ENCODE measurements around the gene DLG2. TPM values are rescaled to one million over a fixed set of nuclear protein-coding genes. Genes with fewer than 3 reads are reported as not detected.
"Not testable (repeated sequence)": the region's sequence is repeated elsewhere in the genome, so short reads cannot be mapped to it uniquely, and the experiment has no call there.

Gene DLG2
- total RNA-seq, 1 donor from 2014 or later: 2.8 TPM

- no peak for DNase-seq (ENCODE audit: low spot score)
These were observed 771.5 kb downstream of the DLG2 start for GRCh38 chr11:84855508-84856245.

GRCh38 chr11:84854498-84854880 lies 772.7 kb downstream of the DLG2 start:
- DNase-seq (ENCODE audit: low spot score): no peak

- DNase-seq (ENCODE audit: low spot score): no peak
These were observed 773.2 kb downstream of the DLG2 start for GRCh38 chr11:84853841-84854497.

GRCh38 chr11:84847842-84848241 lies 779.3 kb downstream of the DLG2 start:
- DNase-seq (ENCODE audit: low spot score): no peak

- DNase-seq (ENCODE audit: low spot score): not testable (repeated sequence)
These were observed 786.9 kb downstream of the DLG2 start for GRCh38 chr11:84840201-84840600.

DNA sequence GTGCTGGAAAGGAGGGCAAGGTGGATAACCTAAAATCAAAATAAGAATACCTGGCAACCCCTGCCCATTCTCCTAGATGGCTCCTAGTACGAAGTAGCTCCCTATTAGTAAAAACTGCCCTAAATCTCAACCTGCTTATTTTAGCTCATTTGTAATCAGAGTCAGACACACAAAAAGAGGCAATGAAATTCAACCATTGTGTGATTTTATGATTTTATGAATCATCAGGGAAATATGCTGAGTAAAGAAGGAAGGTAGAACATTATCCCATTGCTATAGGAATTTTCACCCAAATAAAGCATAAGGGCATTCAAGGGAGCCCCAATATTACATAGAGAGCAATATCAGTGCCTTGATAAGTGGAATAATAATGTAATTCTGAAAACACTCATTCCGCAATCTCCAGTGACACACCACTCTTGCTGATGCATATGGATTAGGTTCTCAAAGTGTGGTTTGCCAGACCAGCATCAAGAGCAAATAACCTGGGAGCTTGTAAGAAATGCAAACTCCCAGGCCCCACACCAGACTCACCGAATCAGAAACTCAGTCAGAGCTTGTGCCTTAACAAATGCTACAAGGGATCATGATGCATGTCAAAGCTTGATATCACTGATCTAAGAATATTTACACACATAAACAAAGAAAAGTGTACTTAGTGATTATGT lies 789.6 kb downstream of the DLG2 start:
- no peak for DNase-seq (ENCODE audit: low spot score)

DNA sequence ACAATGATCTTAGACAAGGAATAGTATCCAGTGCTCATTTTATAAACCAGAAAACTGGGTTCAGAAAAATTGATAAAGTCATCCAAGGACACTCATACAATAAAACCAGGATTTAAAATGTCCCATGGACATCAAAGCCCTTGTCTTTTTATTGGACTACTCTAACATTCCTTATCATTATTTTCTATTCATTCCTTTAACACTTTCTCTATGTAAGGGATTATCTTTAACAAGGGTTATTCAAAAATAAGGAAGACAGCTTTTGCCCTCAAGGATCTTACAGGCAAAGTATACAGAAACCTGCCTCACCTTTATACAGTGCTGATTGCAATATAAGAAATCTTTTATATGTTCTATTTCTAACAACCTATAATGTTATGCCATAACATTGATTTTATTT lies 790.8 kb downstream of the DLG2 start:
- no peak for DNase-seq (ENCODE audit: low spot score)

GRCh38 chr11:84833488-84834088 lies 793.6 kb downstream of the DLG2 start:
- no peak for DNase-seq (ENCODE audit: low spot score)

- DNase-seq (ENCODE audit: low spot score): no peak
These were observed 796.8 kb downstream of the DLG2 start for GRCh38 chr11:84830372-84830771.

- DNase-seq (ENCODE audit: low spot score): no peak
These were observed 798.0 kb downstream of the DLG2 start for GRCh38 chr11:84829162-84829561.

GRCh38 chr11:84828616-84829015 lies 798.5 kb downstream of the DLG2 start:
- DNase-seq (ENCODE audit: low spot score): no peak

DNA sequence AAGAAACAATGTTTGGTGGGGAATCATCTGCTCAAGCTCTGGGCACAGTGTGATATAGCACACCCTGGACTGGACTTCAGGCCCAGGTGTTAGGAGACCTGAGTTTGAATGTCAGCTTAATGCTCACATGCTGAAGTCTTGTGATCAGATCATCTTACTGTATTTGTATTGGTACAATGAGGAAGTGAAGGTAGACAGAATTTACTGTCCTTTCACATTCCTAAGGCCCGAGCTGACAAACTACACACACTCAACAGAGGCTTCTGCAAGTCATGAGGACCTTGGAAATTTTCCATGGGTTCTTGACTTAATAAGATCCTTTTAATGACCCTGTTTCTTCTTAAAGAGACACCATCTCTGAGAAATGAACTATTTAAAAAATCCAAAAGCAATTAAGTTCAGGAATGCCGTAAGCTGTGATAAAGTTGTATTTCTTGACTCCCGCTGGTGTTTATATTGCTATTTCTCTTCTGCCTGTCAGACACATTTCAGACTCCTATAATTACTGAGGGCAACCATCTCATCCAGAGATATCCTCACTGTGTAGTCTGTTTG lies 802.0 kb downstream of the DLG2 start:
- no peak for DNase-seq (ENCODE audit: low spot score)

DNA sequence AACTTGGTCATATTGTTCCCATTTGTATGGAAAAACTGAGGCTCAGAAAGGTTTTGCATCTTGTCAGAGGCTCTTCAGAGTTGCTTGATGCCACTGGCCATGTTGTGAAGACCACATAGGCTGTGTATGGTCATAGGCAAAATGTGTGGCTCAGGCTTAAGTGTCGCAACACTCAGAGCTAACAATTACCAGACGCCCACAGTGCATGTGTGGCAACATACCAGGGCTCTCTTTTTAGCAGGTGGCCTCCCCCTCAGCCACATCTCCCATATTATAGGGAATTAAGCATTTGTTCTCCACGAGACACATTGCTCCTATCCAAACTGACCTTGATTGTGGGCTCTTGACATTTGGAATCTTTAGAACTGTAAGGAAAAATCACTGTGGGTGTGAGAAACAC lies 802.5 kb downstream of the DLG2 start:
- DNase-seq (ENCODE audit: low spot score): no peak

DNA sequence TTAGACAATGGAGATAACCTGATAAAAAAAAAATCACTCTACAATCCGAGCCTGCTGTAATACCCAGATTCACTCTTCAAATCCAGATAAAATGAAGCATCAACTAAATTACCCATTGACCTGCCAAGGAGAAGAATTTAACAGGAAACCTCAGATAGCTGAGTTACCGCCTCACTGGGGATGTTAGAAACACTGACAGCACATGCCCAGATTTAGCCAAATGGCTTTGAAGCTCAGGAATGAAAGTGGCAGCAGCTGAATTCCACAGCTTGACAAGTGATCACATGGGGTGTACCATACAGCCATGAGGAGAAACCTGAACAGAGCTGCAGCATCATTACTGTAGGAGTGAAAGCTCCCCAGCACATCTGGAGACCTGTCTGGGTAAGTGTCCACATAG lies 807.6 kb downstream of the DLG2 start:
- DNase-seq (ENCODE audit: low spot score): no peak

DNA sequence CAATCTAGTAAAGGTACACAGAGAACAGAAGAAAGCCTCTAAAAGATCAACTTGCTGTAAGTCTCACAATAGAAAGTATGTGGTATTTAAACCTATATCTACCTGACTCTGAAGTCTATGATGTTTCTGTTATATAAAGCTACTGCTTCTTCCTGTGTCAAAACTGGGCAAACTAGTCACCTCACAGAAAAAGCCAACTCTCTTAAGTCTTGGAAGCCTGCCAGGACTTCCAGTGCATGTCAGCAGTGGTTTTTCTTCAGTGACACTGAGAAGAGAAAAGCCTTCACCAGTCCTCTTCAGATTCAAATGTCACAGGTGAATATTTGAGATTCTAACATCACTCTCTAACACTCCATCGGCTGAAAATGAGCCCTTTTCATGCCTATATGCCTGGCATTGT lies 808.0 kb downstream of the DLG2 start:
- DNase-seq (ENCODE audit: low spot score): no peak

GRCh38 chr11:84817998-84818397 lies 809.1 kb downstream of the DLG2 start:
- DNase-seq (ENCODE audit: low spot score): no peak

DNA sequence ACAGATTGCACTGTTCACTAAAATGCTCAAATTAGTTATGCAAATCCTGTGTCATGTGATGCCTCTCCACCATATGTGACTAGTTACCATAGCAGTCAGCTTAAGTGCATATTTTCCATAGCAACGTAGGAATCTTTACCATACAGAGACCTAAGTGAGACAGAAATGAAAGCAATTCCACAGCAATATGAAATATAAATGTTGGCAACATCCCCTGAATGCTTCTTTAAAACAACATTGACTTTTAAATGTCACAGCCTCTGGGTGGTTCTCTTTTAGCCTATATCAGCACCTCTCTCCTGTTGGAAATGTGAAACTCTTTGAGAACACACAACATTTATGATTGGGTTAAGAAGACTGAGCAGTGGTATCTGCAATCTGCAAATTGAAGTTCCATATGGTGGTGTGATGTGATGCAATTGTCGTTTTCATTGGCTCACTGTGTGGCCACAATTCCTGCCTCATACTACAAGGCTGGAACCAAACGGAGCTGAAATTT lies 814.6 kb downstream of the DLG2 start:
- no peak for DNase-seq (ENCODE audit: low spot score)

- no peak for DNase-seq (ENCODE audit: low spot score)
These were observed 820.8 kb downstream of the DLG2 start for GRCh38 chr11:84806354-84806753.

GRCh38 chr11:84804041-84804440 lies 823.1 kb downstream of the DLG2 start:
- no peak for DNase-seq (ENCODE audit: low spot score)

- no peak for DNase-seq (ENCODE audit: low spot score)
These were observed 826.3 kb downstream of the DLG2 start for GRCh38 chr11:84800755-84801346.

DNA sequence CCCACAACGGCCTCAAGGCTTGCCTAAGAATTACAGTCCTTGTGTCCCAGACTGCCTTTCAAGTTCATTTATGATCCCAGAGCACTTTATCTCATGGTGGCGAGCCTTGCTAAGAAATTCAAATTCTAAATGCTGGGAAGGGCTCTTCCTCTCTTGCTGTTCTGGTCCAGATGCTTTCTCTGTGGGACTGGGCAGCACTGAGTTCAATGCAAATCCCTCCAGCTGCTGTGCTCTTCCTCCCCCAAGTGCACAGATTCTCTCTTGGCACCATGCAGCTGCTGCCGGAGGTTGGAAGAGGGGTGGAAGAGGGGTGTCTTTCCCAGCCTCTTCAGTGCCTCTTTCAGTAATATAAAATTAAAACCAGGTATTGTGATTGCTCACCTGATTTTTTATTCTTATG lies 828.0 kb downstream of the DLG2 start:
- DNase-seq (ENCODE audit: low spot score): no peak

All from mesenteric fat pad (tissue), 1 donor.